ENCODE data around the gene PDPK1.
"Not testable (repeated sequence)": the region's sequence is repeated elsewhere in the genome, so short reads cannot be mapped to it uniquely, and the experiment has no call there.

PDPK1 gene

DNA sequence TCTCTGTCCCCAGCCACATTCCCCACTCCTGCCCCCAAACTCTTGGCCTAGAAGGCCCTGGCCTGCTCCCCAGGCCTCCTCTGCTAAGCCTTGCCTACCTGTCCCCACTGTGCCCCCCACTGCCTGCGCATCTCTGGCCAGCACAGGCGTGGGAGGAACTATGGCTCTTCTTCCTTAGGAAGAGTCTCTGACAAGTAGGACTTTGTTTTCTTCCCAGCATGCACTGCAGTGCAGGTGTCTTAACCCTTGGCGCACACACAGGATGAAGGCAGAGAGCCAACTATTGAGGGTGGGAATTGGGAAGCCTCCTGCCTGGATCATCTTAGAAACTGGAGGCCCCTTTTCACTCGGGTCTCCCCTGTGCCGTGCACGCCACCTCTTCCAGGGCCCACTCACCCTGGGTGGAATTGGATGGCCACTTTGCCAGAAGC is 14.0 kb upstream of the PDPK1 start:
- DNase-seq (ENCODE audit: low spot score) (no peak), FAIRE-seq (no peak)

DNA sequence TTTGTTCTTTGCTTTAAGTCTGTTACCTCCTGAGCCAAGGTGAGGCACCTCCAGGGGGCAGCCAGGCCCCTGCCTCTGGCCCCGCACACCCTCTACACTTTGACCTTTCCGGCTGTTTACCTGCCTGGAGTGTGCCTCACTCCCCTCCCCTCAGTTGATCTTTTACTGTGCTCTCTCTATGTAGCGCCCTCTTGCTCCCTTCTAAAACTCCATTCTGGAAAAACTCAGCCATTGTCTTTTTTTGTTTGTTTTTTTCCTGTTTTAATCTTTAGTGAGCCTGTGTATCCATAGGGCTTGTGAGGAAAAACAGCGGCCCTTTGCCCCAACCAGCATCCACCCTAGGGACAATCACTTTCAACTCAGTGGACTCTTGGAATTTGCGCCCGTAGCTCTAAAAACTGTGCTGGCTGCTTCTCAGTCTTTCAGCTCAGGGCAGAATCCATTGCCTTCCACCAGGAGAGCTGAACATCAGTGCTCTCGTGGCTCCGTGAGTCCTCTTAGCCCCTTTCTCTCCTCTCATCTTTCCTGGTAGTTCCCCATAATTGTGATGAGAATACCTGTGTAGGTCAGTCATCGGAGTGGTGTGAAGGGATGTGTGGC is 13.4 kb upstream of the PDPK1 start:
- DNase-seq (ENCODE audit: low spot score) (no peak), FAIRE-seq (no peak)

DNA sequence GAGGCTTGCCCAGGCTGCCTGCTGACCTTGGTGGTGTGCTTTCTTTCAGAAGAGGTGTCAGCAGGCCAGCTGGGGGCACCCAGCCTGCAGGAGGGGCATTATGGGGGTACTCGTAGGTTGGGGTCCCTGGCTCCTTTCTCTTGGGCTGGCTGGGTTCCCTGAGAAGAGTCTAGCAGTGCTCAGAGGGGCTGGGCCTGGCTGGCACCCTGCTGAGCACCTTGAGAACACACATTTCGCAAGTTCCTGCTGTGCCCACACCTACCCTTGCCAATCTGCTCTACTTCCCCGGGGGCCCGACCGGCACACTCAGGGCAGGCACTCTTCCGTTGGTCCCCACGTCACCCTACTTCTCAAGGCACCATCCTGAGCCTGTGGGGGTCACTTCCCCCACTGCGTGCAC is 11.7 kb upstream of the PDPK1 start:
- DNase-seq (ENCODE audit: low spot score) = no peak
- FAIRE-seq = no peak

DNA sequence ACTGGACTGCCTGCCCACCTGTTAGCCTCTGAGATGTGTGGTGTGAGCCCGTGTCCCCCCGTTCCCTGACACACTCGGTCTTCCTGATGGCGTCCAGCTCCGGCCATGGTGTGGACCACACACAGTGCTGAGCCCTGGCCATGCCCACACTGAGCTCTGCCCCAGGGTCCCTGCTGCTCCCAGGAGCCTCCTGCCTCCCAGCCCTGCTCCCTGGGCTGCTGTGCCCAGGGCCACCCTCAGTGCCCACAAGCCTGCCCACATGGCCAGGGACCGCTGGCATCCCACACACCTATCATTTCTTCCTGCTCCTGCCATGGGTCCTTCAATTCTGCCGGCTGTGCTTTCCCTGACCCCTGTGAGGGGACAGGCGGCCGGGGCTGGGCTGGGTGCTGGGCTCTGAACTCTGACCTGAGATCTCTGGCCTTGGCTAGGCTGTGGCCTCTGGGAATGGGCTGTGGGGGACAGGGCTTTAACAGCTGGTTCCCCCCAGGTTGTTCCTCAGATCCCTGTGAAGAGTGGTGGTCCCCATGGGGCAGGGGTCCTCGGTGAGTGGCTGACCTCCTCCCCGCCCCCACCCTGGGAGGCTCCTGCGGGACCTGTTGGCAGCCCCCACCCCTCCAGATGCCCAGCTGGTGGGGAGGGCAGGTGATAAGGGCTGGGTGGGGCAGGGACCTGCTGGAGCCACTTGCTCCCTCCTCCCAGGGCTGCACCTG is 10.6 kb upstream of the PDPK1 start:
- FAIRE-seq (no peak), DNase-seq (ENCODE audit: low spot score) (no peak)

DNA sequence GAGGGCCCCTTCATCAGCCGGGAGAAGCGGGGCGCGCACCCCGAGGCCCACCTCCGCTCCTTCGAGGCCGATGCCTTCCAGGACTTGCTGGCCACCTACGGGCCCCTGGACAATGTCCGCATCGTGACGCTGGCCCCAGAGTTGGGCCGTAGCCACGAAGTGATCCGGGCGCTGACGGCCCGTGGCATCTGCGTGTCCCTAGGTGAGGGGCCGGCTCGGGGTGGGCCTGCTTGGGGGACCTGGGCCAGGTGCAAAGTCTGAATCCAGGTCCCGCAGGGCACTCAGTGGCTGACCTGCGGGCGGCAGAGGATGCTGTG is 10.1 kb upstream of the PDPK1 start:
- FAIRE-seq = no peak
- no peak for DNase-seq (ENCODE audit: low spot score)

DNA sequence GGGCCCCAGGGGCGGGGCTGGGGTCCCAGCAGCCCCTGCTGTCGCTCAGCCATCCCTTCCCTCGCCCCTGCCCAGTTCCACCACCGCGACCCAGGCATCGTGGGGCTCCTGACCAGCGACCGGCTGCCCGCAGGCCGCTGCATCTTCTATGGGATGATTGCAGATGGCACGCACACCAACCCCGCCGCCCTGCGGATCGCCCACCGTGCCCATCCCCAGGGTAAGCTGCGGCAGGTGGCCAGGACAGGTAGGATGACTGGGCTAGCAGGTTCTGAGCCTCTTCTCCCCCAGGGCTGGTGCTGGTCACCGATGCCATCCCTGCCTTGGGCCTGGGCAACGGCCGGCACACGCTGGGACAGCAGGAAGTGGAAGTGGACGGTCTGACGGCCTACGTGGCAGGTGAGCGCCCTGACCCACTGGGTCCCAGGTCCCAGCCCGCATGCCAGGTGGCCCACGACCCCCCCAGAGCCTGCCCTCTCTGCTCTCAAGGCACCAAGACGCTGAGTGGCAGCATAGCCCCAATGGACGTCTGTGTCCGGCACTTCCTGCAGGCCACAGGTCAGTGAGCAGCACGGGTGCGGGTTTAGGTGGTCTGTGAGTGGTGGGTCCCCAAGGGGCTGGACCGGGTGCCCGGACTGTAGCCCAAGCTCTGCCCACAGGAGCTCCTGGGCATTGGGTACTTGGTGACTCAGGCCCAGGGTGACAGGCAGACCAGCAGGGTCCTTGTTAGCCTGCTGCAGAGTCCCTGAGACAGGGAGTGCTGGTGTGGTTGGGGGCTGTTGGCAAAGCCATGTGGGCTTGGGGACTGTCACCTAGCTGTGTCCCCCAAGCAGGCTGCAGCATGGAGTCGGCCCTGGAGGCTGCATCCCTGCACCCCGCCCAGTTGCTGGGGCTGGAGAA is 9.4 kb upstream of the PDPK1 start:
- FAIRE-seq = no peak
- DNase-seq (ENCODE audit: low spot score) = no peak

DNA sequence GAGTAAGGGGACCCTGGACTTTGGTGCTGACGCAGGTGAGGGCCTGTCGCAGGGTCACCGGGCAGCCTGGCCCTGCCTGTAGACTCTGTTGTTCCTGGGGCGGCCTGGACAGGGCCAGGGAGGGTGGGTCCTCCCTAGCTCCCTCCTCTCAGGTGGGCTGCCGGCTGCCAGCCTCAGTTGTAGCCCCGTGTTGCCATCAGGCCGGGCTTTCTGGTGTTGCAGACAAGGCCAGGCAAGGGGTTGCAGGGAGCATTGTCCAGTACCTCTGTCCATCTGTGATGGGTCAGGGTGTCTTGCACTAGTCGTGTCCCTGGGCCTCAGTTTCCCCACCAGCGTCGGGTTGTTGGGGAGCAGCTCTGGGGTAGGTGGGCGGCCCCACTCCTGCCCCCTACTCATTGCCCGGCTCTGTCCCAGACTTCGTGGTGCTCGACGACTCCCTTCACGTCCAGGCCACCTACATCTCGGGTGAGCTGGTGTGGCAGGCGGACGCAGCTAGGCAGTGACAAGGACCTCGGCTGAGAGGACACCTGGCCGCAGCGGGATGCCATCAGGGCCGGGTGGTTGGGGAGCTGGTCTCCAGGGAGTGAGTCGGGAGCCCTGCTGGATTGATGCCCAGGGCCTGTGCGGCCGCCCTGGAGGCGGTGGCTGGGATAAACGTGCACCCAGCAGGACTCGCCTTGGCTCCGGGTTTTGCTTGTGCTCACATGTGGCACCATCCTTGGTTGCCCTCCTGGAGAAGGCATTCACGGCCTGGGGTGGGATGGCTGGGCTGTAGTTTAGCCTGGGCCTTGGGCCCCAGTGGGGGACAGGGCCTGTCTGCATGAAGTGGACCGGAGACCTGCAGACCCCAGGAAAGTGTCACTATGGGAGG is 8.5 kb upstream of the PDPK1 start:
- DNase-seq (ENCODE audit: low spot score) = no peak
- no peak for FAIRE-seq

DNA sequence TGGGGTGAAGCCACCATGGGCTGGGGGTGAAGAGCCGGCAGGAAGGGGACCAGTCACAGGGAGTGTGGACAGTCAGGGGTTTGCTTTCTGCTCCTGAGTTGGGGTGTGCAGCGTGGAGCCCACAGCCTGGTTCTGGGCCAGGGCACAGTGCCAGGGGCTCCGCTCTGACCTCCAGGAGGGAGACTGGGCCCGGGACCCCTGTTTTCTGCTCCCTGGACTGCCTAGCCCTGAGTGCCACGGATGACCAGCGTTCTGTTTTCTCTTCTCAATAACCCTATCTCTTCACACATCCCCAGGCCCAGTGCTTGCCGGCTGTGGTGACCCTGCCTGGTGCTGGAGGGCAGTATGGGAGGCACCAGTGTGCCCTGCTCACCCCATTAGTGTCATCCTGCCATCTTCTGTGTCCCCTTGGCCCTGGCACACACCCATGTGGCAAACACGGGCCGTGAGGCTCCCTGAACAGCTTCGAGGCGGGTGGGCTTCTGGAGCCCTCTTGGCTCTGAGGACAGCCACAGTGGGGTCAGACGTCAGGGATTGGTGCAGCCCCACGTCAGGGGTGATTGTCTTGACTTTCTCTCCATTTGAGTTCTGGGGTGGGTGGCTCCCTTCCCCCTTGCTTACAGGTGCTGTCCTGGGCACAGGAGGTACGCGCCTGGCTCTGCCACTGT is 7.7 kb upstream of the PDPK1 start:
- FAIRE-seq = no peak
- DNase-seq (ENCODE audit: low spot score) = no peak

DNA sequence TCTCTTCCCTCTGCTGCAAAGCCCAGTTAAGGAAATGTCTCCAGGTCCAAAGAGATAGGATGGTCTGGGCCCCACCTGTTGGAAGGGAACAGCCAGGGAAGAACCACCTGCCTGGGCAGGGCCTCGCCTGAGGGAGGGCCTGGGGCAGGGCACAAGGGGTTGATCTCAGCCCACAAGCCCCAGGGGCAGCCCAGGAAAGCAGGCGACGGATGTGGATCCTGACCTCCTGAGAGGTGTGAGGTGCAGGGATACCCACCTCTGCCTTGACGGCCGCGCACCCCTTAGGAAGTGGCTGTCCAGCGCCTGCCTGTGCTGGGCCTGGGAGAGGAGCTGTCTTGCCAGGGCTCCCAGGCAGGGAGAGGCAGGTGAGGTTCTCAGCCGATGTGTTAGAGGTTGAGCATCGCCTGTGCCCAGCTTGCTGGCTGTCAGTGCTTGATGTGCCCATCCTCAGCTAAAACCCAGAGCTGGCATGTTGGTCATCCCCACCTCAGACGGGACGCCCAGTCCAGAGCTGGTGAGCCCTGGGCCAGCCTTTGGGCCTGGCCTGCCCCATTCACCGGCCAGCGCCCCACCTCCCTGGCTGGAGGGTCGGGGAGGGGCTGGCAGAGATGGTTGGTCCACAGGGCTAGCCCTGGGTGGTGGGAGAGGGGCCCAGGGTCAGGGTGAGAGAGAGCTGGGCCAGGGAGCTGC is 7.0 kb upstream of the PDPK1 start:
- no peak for DNase-seq (ENCODE audit: low spot score)
- FAIRE-seq = no peak

DNA sequence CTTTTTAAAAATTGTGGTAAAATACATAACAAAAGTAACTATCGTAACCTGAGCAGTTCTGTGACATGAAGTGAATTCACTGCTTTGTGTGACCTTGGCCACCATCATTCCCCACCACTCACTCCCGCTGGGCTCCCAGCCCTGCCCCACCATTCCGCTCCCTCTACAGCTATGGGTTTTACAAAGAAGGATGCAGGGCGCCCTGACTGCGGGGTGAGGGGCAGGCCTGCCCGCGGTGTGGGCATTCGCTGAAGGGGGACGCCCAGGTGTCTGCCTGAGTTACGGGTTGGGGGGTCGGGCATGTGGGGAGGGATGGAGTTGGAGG is 6.5 kb upstream of the PDPK1 start, which contains the start of gene CEMP1:
TSS of gene CEMP1 (minus strand) at position 38 of the 325 bp plus-strand sequence. CDS start 335 bp downstream, outside the sequence.
- FAIRE-seq (no peak), DNase-seq (ENCODE audit: low spot score) (no peak)

DNA sequence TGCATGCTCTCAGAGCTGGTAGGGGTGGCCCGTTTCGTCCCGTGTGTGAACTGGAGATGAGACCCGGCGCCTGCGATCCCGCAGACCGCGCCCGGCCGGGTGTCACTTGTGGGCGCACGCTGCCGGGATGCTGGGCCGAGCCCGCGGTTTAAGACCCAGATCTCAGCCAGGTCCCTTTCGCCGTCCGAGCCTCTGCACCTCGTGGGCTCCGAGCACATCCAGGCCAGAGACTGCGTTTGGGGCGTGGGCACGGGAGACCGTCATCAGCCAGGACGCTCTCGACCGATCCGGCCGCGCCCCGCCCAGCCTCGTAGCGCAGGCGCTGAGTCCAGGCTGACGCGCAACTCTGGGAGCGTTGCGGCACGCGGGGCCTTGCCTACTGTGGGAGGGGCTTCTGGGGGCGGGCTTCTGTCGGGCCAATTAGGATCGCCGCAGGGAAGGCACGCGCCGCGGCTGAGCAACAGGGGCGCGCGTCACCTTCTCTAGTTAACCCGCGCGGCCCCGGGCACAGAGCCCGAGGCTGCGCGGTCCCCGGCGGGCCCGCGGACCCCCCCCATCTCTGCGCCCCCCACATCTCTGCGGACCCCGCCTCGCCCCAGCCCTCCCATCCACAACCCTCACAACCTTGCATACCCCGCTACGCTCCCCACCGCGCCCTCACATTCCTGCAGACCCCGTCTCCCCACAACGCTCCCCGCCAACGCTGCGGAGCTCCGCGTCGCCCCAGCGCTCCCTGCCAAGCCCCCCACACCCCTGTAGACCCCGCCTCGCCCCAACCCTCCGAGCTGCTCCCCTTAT is 5.9 kb upstream of the PDPK1 start:
- FAIRE-seq = peak; percentile 75
- peak; percentile 89 for DNase-seq (ENCODE audit: low spot score)

DNA sequence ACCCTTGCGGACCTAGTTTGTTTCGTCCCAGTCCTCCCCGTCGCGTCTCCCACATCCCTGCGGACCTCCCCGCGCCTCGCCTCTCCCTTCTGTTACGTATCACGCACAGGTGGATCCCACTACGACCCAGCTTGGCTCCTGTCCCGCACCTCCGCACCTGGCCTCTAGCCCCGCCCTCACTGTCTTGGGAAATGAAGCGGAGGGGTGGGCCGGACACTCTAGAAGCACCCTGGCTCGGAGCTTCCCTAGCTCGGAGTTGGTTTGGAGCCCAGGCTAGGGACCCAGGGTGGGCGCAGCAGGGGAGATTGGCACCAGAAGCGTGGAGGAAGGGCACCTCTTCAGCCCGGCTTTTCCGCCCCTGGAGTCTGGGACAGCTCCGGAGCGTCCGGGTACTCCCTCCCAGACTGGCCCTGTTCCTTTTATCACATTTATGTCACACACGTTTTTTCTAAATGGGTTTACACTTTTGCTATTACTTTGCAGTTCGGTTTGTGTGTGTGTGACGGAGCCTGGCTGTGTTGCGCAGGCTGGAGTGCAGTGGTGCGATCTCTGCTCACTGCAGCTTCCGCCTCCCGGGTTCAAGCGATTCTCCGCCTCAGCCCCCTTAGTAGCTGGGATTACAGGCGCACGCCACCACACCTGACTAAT is 5.2 kb upstream of the PDPK1 start:
- no peak for DNase-seq (ENCODE audit: low spot score)
- no peak for FAIRE-seq

DNA sequence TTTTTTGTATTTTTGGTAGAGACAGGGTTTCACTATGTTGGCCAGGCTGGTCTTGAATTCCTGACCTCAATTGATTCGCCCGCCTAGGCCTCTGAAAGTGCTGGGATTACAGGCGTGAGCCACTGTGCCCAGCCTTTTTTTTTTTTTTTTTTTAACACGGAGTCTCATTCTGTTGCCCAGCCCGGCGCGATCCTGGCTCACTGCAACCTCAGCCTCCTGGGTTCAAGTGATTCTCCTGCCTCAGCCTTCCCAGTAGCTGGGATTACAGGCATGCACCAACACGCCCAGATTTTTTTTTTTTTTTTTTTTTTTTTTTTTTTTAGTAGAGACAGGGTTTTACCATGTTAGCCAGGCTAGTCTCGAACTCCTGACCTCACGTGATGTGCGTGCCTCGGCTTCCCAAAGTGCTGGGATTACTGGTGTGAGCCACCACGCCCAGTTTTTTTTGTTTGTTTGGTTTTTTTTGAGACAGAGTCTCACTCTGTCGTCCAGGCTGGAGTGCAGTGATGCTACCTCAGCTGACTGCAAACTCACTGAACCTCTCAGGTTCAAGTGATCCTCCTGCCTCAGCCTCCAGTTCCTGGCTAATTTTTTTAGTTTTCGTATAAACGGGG is 4.6 kb upstream of the PDPK1 start:
- not testable (repeated sequence) for FAIRE-seq; DNase-seq (ENCODE audit: low spot score)

DNA sequence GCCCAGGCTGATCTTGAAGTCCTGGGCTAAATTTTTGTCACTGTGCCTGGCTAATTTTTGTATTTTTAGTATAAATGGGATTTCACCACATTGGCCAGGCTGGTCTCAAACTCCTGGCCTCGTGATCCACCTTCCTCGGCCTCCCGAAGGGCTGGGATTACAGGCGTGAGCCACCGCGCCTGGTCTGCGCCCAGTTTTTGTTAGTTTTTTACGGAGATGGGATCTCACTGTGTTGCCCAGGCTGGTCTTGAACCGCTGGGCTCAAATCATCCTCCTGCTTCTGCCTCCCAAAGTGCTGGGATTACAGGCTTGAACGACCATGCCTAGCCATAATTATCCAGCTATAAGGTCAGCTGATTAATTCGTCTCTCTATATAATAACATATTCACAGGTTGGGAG is 3.9 kb upstream of the PDPK1 start:
- FAIRE-seq (no peak), DNase-seq (ENCODE audit: low spot score) (no peak)

DNA sequence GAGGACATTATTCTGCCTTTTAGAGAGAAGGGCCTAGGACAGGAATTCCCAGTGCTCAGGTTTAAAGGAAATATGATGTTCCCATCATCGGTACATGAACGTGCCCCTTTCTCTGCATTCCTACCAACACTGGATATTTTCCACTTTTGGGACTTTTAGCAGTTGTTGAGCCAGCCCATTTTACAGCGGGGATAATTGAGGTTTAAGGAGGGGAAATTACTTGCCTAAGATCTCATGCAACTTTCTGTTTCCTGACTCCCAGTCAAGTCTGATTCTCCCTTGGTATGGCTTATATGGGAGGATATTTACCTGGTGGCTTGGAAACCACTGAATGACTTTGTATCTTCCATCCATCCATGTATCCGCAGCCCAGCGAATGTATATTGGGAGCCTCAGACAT is 3.5 kb upstream of the PDPK1 start:
- DNase-seq (ENCODE audit: low spot score); FAIRE-seq: not testable (repeated sequence)

DNA sequence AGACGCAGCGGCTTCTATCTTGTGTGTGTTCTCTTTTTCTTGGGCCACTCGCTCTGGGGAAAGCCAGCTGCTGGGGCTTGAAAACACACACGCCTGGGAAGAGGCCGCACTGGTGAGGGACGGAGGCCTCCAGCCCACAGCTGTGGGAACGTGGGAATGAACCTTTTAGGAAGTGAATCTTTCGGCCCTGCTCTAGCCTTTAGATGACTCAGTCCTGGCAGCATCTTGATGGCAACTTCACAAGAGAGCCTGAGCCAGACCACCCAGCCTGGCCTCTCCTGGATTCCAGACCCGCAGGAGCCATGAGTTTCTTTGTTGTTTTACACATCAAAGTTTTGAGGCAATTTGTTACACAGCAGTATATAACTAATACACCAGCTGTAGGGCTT is 2.2 kb upstream of the PDPK1 start:
- FAIRE-seq (no peak), DNase-seq (ENCODE audit: low spot score) (no peak)

DNA sequence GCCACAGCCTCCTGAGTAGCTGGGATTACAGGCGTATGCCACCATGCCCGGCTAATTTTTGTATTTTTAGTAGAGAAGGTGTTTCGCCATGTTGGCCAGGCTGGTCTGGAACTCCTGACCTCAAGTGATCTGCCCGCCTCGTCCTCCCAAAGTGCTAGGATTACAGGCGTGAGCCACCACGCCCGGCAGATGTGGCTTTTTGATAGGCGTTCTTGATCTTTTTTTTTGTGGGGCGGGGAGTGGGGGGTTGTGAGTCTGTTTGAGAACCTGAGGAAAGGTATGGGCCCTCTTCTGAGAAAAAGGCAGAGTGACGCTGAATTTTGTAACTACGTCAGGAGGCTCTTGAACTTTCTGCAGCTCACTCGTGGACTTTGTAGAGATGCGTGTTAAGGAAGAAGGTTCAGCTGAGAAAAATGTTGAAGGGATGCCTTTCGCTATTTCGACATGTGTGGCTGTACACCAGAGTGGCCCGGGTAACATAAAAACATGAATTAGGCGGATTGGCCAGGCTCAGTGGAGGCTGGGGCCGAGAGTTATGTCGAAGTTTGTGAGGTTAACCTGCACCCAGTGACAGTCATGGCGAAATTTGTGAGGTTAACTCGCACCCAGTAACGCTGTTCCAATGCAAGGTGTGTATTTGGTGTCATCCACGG is 1.5 kb downstream of the PDPK1 start:
- FAIRE-seq; DNase-seq (ENCODE audit: low spot score): not testable (repeated sequence)

DNA sequence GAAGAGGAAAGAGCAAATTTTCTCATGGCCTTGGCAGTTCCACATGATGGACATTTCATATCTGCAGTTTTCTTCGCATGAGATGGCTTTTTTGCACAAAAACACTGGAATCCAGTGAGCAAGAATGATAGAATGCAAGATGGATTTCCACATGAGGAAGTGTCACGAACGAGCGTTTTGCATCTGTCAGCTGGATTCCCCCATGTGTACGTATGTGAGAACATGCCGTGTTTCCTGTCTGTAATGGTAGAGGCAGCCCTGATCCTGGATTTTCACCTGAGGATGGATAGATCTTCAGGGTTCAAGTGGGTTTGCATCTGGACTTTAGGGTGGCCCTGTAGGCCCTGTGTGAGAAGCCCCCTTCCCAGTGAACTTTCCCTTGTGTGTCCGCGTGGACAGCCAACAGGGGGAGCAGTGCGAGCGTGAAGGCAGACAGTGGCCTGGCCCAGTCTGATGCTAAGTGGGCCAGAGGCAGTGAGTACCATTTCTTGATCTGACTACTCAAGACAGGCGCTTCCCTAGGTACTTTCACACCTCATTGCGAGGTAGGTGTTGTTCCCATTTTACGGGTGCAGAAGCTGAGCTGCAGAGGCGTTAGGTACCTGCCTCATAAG is 2.1 kb downstream of the PDPK1 start:
- FAIRE-seq; DNase-seq (ENCODE audit: low spot score): not testable (repeated sequence)
